Measurements from ENCODE around the gene KCNK2.

DNA sequence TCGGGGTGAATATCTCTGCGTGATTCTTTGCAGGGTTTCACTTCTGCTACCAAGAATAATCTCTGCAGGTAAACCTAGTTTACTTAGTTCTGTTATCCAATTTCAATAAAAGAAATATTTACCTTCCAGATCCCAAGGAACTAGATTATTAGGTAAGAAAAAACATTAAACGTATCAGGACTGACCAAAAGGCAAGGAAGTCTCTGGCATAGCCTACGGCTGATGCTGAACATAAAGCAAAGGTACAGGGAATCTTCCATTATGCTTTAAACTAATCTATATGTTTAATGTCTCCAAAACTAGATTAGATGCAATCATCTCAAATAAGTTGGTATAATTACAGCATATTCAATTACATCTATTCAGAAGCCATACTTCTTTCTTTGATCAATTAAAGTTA lies 168.9 kb downstream of the KCNK2 start:
- TF ChIP-seq ZFX (IDR thresholded peaks at IDR 0.05), result no peak
- TF ChIP-seq, protein P1, sequence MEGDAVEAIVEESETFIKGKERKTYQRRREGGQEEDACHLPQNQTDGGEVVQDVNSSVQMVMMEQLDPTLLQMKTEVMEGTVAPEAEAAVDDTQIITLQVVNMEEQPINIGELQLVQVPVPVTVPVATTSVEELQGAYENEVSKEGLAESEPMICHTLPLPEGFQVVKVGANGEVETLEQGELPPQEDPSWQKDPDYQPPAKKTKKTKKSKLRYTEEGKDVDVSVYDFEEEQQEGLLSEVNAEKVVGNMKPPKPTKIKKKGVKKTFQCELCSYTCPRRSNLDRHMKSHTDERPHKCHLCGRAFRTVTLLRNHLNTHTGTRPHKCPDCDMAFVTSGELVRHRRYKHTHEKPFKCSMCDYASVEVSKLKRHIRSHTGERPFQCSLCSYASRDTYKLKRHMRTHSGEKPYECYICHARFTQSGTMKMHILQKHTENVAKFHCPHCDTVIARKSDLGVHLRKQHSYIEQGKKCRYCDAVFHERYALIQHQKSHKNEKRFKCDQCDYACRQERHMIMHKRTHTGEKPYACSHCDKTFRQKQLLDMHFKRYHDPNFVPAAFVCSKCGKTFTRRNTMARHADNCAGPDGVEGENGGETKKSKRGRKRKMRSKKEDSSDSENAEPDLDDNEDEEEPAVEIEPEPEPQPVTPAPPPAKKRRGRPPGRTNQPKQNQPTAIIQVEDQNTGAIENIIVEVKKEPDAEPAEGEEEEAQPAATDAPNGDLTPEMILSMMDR (conservative IDR thresholded peaks at IDR 0.05), result no peak

All from C4-2B (cell line).